H1 (cell line): Measurements from ENCODE around the gene VPS72. TPM values are rescaled to one million over a fixed set of nuclear protein-coding genes. Genes with fewer than 3 reads are reported as not detected.

ENCODE experiments used
- ASH2L ChIP-seq: fragments of 200-600, 300-600 bp; sonication (generic); IDR thresholded peaks from one replicate; pipeline ENCODE4 v1.7.1; 2017; ENCODE audit warnings: low read length
- E2F6 ChIP-seq: IDR thresholded peaks from 2 replicates; pipeline ENCODE4 v1.6.1; 2012; ENCODE audit warnings: inconsistent platforms
- JUND ChIP-seq: IDR thresholded peaks from 2 replicates; pipeline ENCODE4 v1.6.1; 2011; ENCODE audit warnings: mild to moderate bottlenecking, improper control_type of control experiment, low read length
- NANOG ChIP-seq: IDR thresholded peaks from 2 replicates; pipeline ENCODE4 v1.6.1; 2011; ENCODE audit warnings: low read length, low read depth, mild to moderate bottlenecking, inconsistent platforms; ENCODE audit not compliant: insufficient read depth, poor library complexity, severe bottlenecking
- RAD21 ChIP-seq, 2 experiments: IDR thresholded peaks in 1 of 2; conservative IDR thresholded peaks in 1 of 2; 2 replicates each; pipeline ENCODE4 v1.6.1; 2011; ENCODE audit warnings: low read depth in 2 of 2, low read length in 2 of 2, improper control_type of control experiment in 1 of 2, inconsistent platforms in 1 of 2, mild to moderate bottlenecking in 1 of 2, moderate library complexity in 1 of 2
- polyA plus RNA-seq, 7 experiments: library from polyadenylated mRNA; depleted of rRNA in 3 of 7; stranded (reverse) in 5 of 7; unstranded in 2 of 7; fragments of >200 nt in 5 of 7; fragments of 200-250 nt in 2 of 7; gene quantifications; 1 replicate in 5 of 7; 2 replicates in 1 of 7; 4 replicates in 1 of 7; pipeline versions ENCODE4 v1.2.1 to v1.2.3, GENCODE V29; 2011 to 2013; ENCODE audit warnings: missing spikeins in 2 of 7, mixed read lengths in 2 of 7
- total RNA-seq: library from RNA; stranded (reverse); fragmentation: NEBNext Ultra II Directional; extraction: Animal tissue kit (Norgen Biotek cat#: 25700); gene quantifications from 2 replicates; pipeline ENCODE4 v1.2.1, GENCODE V29; 2021

VPS72 gene
- total and polyA plus RNA-seq, 2 of the 8 experiments (the other 6 are each of a cell fraction or from before 2014, with no cell fraction given): 86.6 to 121 TPM

GRCh38 chr1:151134991-151135390 lies 55.0 kb downstream of the VPS72 start (continued):
- no peak for TF ChIP-seq E2F6
- TF ChIP-seq NANOG: no peak
- TF ChIP-seq JUND: no peak
- TF ChIP-seq RAD21 (IDR thresholded peaks at IDR 0.05 in 1 of 2, conservative IDR thresholded peaks at IDR 0.05 in 1 of 2; ENCODE audit: low read depth in 2 of 2, low read length in 2 of 2): no peak
- TF ChIP-seq ASH2L: no peak
- TF ChIP-seq, all 59 proteins: peak for 0
